Body of pancreas (tissue), 4 donors: Measurements from ENCODE around the gene HLA-DPB1.

Source experiments
- POLR2A ChIP-seq, 3 donors: fragments of 450-650 bp; IDR thresholded peaks; one replicate each; pipeline ENCODE4 v1.6.1; 2016; ENCODE audit warnings: antibody characterized with exemption in 3 of 3, mild to moderate bottlenecking in 2 of 3
- TF ChIP-seq, protein P1 (sequence below), 7 experiments: fragments of 450-650 bp in 4 of 7; fragments of 200-600 bp in 3 of 7; sonication (generic) in 3 of 7; IDR thresholded peaks; one replicate each; pipeline ENCODE4 v1.5.1; 2016 to 2019; ENCODE audit warnings: antibody characterized with exemption in 7 of 7

DNA sequence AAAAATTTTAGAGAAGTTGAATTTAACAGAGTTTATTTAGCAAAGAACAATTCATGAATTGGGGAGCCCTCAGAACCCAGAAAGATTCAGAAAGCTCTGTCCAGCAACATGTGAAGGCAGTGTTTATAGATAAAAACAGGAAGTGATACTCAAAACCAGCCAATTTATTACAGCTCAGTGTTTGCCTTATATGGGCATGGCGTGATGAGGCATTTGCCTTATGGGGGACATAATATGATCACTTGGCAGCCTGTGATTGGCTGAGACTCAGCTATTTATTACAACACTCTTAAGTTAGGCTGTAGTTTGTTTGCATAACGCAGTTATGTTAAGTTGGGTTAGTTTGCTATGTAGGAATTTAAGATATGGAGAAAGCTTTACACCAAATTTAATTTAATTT lies 13.8 kb upstream of the HLA-DPB1 start:
- TF ChIP-seq, protein P1, sequence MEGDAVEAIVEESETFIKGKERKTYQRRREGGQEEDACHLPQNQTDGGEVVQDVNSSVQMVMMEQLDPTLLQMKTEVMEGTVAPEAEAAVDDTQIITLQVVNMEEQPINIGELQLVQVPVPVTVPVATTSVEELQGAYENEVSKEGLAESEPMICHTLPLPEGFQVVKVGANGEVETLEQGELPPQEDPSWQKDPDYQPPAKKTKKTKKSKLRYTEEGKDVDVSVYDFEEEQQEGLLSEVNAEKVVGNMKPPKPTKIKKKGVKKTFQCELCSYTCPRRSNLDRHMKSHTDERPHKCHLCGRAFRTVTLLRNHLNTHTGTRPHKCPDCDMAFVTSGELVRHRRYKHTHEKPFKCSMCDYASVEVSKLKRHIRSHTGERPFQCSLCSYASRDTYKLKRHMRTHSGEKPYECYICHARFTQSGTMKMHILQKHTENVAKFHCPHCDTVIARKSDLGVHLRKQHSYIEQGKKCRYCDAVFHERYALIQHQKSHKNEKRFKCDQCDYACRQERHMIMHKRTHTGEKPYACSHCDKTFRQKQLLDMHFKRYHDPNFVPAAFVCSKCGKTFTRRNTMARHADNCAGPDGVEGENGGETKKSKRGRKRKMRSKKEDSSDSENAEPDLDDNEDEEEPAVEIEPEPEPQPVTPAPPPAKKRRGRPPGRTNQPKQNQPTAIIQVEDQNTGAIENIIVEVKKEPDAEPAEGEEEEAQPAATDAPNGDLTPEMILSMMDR (IDR thresholded peaks at IDR 0.05) = no peak
- TF ChIP-seq POLR2A (IDR thresholded peaks at IDR 0.05) = no peak
